GM12872 (cell line): Measurements from ENCODE around the gene M6PR.

Experiments used
- TF ChIP-seq, protein P1 (sequence below): IDR thresholded peaks from 3 replicates; pipeline ENCODE4 v1.5.1; 2011; ENCODE audit warnings: low read depth, mild to moderate bottlenecking, low read length, moderate library complexity; ENCODE audit not compliant: insufficient read depth

M6PR gene

GRCh38 chr12:8912914-8913313 lies 36.5 kb downstream of the M6PR start:
- TF ChIP-seq, protein P1, sequence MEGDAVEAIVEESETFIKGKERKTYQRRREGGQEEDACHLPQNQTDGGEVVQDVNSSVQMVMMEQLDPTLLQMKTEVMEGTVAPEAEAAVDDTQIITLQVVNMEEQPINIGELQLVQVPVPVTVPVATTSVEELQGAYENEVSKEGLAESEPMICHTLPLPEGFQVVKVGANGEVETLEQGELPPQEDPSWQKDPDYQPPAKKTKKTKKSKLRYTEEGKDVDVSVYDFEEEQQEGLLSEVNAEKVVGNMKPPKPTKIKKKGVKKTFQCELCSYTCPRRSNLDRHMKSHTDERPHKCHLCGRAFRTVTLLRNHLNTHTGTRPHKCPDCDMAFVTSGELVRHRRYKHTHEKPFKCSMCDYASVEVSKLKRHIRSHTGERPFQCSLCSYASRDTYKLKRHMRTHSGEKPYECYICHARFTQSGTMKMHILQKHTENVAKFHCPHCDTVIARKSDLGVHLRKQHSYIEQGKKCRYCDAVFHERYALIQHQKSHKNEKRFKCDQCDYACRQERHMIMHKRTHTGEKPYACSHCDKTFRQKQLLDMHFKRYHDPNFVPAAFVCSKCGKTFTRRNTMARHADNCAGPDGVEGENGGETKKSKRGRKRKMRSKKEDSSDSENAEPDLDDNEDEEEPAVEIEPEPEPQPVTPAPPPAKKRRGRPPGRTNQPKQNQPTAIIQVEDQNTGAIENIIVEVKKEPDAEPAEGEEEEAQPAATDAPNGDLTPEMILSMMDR: peak; percentile 35; the same call in 2 of the 3 replicates

DNA sequence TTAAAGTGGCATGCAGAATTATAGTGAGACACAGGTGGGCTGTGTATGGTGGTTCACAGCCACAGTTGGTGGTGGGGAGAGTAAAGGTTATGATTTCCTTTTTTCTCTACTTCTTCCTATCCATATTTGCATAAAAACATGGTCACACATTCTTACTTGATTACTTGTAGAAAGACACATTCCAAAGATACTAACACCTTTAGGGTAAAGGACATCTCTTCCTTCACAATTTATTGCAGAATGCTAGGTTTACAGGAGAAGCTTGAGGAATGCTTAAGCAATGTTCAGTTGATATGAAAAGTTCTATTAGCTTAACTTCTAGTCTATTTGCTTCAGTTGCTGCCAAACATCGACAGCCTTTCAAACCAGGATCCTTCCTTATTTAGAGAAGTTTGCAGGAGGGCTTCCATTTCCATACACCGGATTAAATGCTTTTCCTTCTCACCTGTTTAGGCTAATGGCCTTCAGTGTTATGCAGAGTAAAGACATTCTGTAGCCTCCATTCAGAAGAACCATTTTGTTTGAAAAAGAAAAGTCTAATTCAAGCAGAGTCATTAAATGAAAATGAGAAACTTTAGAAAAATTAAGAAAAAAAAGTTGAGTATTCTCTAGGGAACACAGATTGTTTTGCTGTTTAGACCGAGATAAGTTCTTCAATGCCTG lies 37.7 kb downstream of the M6PR start:
- TF ChIP-seq, protein P1: no peak

- TF ChIP-seq, protein P1: no peak
These were observed 39.7 kb downstream of the M6PR start for GRCh38 chr12:8909752-8910151.

GRCh38 chr12:8907513-8907912 lies 41.9 kb downstream of the M6PR start:
- TF ChIP-seq, protein P1: no peak

GRCh38 chr12:8906266-8907180 lies 42.9 kb downstream of the M6PR start:
- TF ChIP-seq, protein P1: no peak

DNA sequence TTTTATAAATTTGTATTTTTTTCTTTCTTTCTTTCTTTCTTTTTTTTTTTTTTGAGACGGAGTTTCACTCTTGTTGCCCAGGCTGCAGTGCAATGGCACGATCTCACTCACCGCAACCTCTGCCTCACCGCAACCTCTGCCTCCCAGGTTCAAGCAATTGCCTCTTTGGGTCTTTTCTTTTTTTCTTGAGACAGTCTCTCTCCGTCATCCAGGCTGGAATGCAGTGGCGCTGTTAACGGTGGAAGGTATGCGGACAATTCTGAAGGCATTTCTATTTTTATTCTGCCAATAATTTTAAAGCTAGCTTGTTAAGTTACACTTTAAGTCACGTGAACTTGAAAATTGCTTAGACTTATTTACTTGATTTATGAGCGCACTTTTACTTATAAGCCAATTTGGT lies 43.9 kb downstream of the M6PR start:
- TF ChIP-seq, protein P1: no peak

- TF ChIP-seq, protein P1: no peak
These were observed 44.8 kb downstream of the M6PR start for GRCh38 chr12:8904665-8905064.
